ENCODE results near the gene CRADD.

GRCh38 chr12:93702707-93703315 lies 25.6 kb downstream of the CRADD start:
- no peak for TF ChIP-seq EZH2 (IDR thresholded peaks at IDR 0.05; ENCODE audit: borderline replicate concordance, low read depth, low read length, severe bottlenecking)
- TF ChIP-seq CTCF (IDR thresholded peaks at IDR 0.05; ENCODE audit: borderline replicate concordance, extremely low read depth, low read length, poor library complexity, severe bottlenecking), result no peak

Data from DND-41 (cell line).